ENCODE results near the gene FSD1. TPM values are rescaled to one million over a fixed set of nuclear protein-coding genes. Genes with fewer than 3 reads are reported as not detected.

The FSD1 gene
- total RNA-seq, 1 donor from 2014 or later = 48.3 TPM

- H3K9me3 ChIP-seq (ENCODE audit: low read depth) = no peaks in the 10 kb centered on the region
- no peaks in the 10 kb centered on the region for H3K79me2 ChIP-seq (ENCODE audit: low read depth)
- H3K4me1 Mint-ChIP-seq = peaks cover 6% of the 10 kb centered on the region
- peak overlapping the region; percentile 78 for H3K27ac ChIP-seq
- peaks cover 13% of the 10 kb centered on the region for H4K20me1 ChIP-seq (ENCODE audit: low read depth)
- H3K9ac ChIP-seq = no peak overlapping the region
- H3K36me3 Mint-ChIP-seq = peaks cover 4% of the 10 kb centered on the region
- H2AFZ ChIP-seq (replicated peaks) = no peak overlapping the region
- H3K27me3 ChIP-seq = no peaks in the 10 kb centered on the region
- TF ChIP-seq EZH2phosphoT487 (IDR thresholded peaks at IDR 0.05) (no peak), EZH2 (IDR thresholded peaks at IDR 0.05) (no peak)
- TF ChIP-seq, protein P1, sequence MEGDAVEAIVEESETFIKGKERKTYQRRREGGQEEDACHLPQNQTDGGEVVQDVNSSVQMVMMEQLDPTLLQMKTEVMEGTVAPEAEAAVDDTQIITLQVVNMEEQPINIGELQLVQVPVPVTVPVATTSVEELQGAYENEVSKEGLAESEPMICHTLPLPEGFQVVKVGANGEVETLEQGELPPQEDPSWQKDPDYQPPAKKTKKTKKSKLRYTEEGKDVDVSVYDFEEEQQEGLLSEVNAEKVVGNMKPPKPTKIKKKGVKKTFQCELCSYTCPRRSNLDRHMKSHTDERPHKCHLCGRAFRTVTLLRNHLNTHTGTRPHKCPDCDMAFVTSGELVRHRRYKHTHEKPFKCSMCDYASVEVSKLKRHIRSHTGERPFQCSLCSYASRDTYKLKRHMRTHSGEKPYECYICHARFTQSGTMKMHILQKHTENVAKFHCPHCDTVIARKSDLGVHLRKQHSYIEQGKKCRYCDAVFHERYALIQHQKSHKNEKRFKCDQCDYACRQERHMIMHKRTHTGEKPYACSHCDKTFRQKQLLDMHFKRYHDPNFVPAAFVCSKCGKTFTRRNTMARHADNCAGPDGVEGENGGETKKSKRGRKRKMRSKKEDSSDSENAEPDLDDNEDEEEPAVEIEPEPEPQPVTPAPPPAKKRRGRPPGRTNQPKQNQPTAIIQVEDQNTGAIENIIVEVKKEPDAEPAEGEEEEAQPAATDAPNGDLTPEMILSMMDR (IDR thresholded peaks at IDR 0.05) = no peak
- peak overlapping the region; percentile 69 for H3K27ac Mint-ChIP-seq
- H3K4me2 ChIP-seq = no peak overlapping the region
- peaks cover 7% of the 10 kb centered on the region for H3K4me1 ChIP-seq
- H3K27me3 Mint-ChIP-seq (ENCODE audit: insufficient read depth, low read depth) = peaks cover 8% of the 10 kb centered on the region
- H3K36me3 ChIP-seq = no peaks in the 10 kb centered on the region
- no peak overlapping the region for H3K4me3 ChIP-seq
- peak overlapping the region; percentile 48 for H3K4me3 Mint-ChIP-seq
- peaks cover 48% of the 10 kb centered on the region for H3F3A ChIP-seq (ENCODE audit: low read depth)
- no peaks in the 10 kb centered on the region for H3K9me3 Mint-ChIP-seq
- DNase-seq (ENCODE audit: low spot score) = no peak
Measured at GRCh38 chr19:4360641-4361151, 56.3 kb downstream of the FSD1 start.

DNA sequence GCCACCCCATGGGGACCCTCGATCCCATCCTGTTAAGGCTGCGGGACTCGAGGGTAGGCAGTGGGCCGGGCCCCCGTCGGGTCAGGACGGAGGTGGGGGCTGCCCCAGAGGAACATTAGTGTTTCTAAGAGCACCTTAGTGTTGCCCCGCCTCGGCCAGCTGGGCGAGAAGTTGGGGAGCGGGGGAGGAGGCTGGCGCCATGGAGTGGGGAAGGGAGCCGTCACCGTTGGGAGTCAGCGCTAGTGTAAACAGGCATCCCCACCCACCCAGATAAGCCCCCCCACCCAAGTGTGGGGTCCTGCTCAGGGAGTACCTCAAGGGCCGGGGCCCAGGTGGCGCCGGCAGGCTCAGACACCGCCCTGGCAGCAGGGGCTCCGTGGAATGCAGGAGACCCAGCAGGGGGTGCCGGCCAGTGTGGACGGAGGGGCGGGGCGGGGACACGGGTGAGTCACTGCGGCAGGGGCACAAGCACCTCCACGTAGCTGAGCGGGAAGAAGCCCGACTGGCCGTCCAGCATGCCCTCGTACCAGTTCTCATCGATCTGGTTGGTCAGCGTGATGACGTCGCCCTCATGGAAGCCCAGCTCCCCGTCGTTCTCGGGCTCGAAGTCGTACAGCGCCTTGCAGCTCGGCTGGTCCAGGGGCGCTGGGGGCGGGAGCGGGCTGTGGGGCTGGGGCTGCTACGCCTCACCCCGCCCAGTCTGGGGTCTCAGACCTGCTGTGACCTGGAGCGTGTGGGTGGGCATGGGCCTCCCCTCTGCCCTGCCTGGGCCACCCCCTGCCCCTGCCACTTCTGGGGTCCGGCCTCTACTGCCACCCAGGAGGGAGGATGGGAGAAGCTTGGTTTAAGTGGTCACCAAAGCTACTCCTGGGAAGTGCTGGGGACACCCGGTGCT is 57.0 kb downstream of the FSD1 start:
- Mint-ChIP-seq H3K4me1 (peaks cover 6% of the 10 kb centered on the region), H3K4me3 (no peak overlapping the region), H3K27me3 (ENCODE audit: insufficient read depth, low read depth) (peaks cover 8% of the 10 kb centered on the region), H3K9me3 (no peaks in the 10 kb centered on the region), H3K36me3 (peaks cover 4% of the 10 kb centered on the region), H3K27ac (no peak overlapping the region)
- H3K9me3 ChIP-seq (ENCODE audit: low read depth) = no peaks in the 10 kb centered on the region
- H3K4me2 ChIP-seq = no peak overlapping the region
- H3K9ac ChIP-seq = no peak overlapping the region
- peak overlapping the region; percentile 78 for H3K27ac ChIP-seq
- H3F3A ChIP-seq (ENCODE audit: low read depth) = peaks cover 48% of the 10 kb centered on the region
- H3K4me1 ChIP-seq = peaks cover 7% of the 10 kb centered on the region
- peaks cover 14% of the 10 kb centered on the region for H4K20me1 ChIP-seq (ENCODE audit: low read depth)
- peak; percentile 39 for DNase-seq (ENCODE audit: low spot score)
- no peaks in the 10 kb centered on the region for H3K79me2 ChIP-seq (ENCODE audit: low read depth)
- no peaks in the 10 kb centered on the region for H3K36me3 ChIP-seq
- no peak for TF ChIP-seq EZH2 (IDR thresholded peaks at IDR 0.05)
- no peak for TF ChIP-seq EZH2phosphoT487 (IDR thresholded peaks at IDR 0.05)
- TF ChIP-seq, protein P1 (IDR thresholded peaks at IDR 0.05) = no peak
- H3K27me3 ChIP-seq = no peaks in the 10 kb centered on the region
- no peak overlapping the region for H2AFZ ChIP-seq (replicated peaks)
- no peak overlapping the region for H3K4me3 ChIP-seq

GRCh38 chr19:4362101-4362828 is 57.9 kb downstream of the FSD1 start:
- H3K36me3 ChIP-seq = no peaks in the 10 kb centered on the region

More at GRCh38 chr19:4362101-4362828, 57.9 kb downstream of the FSD1 start:
- no peak for DNase-seq (ENCODE audit: low spot score)
- Histone ChIP-seq H3K27me3 (no peaks in the 10 kb centered on the region), H3K4me2 (no peak overlapping the region), H3K4me3 (no peak overlapping the region), H4K20me1 (ENCODE audit: low read depth) (peaks cover 20% of the 10 kb centered on the region), H3K4me1 (peaks cover 7% of the 10 kb centered on the region), H3F3A (ENCODE audit: low read depth) (peaks cover 48% of the 10 kb centered on the region), H2AFZ (replicated peaks) (no peak overlapping the region), H3K27ac (peak overlapping the region; percentile 74), H3K79me2 (ENCODE audit: low read depth) (peaks cover 2% of the 10 kb centered on the region), H3K9me3 (ENCODE audit: low read depth) (no peaks in the 10 kb centered on the region), H3K9ac (no peak overlapping the region)
- TF ChIP-seq EZH2phosphoT487 (IDR thresholded peaks at IDR 0.05) (no peak), EZH2 (IDR thresholded peaks at IDR 0.05) (no peak)
- TF ChIP-seq, protein P1 (IDR thresholded peaks at IDR 0.05) = no peak
- Mint-ChIP-seq H3K9me3 (no peaks in the 10 kb centered on the region), H3K4me3 (peak overlapping the region; percentile 52), H3K27me3 (ENCODE audit: insufficient read depth, low read depth) (peaks cover 9% of the 10 kb centered on the region), H3K4me1 (peaks cover 6% of the 10 kb centered on the region), H3K36me3 (peaks cover 4% of the 10 kb centered on the region), H3K27ac (peak overlapping the region; percentile 65)
